DOHH2 (cell line): ENCODE measurements around the gene PC.
A peak's percentile ranks its signal among the peaks of the same experiment; 100 is the strongest.

Experiments
- H3F3A ChIP-seq: fragments of 200-600 bp; sonication (generic), shearing (Covaris generic); 2 replicates; pipeline ENCODE4 v1.6.0; 2016; ENCODE audit warnings: antibody characterized with exemption, mild to moderate bottlenecking; ENCODE audit not compliant: control insufficient read depth, insufficient read depth
- H3K27ac ChIP-seq: fragments of 200-600 bp; sonication (generic); 2 replicates; pipeline ENCODE4 v1.5.1; 2014; ENCODE audit warnings: low read depth, mild to moderate bottlenecking, low read length, moderate library complexity
- H3K27me3 ChIP-seq: fragments of 200-600 bp; sonication (generic); 2 replicates; pipeline ENCODE4 v1.6.1; 2014; ENCODE audit warnings: mild to moderate bottlenecking, low read length, mixed read lengths; ENCODE audit not compliant: control insufficient read depth
- H3K36me3 ChIP-seq: fragments of 200-600 bp; sonication (generic); 2 replicates; pipeline ENCODE4 v1.6.1; 2014; ENCODE audit warnings: mild to moderate bottlenecking, low read length, moderate library complexity, mixed read lengths; ENCODE audit not compliant: control insufficient read depth
- H3K4me1 ChIP-seq: fragments of 200-600 bp; sonication (generic); 2 replicates; pipeline ENCODE4 v1.6.1; 2014; ENCODE audit warnings: mild to moderate bottlenecking, low read length, mixed read lengths; ENCODE audit not compliant: control insufficient read depth
- H3K4me2 ChIP-seq: fragments of 200-600 bp; sonication (generic); 2 replicates; pipeline ENCODE4 v1.6.0; 2014; ENCODE audit warnings: mild to moderate bottlenecking, low read length, moderate library complexity
- H3K4me3 ChIP-seq: fragments of 200-600 bp; sonication (generic); 2 replicates; pipeline ENCODE4 v1.5.1; 2014; ENCODE audit warnings: mild to moderate bottlenecking, low read length, mixed read lengths
- H3K79me2 ChIP-seq: fragments of 200-600 bp; sonication (generic); 2 replicates; pipeline ENCODE4 v1.6.1; 2014; ENCODE audit warnings: mild to moderate bottlenecking, low read length, mixed read lengths; ENCODE audit not compliant: control insufficient read depth
- H3K9me2 ChIP-seq: fragments of 200-600 bp; sonication (generic); replicated peaks from 2 replicates; pipeline ENCODE4 v1.6.1; 2014; ENCODE audit warnings: mild to moderate bottlenecking, low read length, mixed read lengths; ENCODE audit not compliant: control insufficient read depth
- H3K9me3 ChIP-seq: fragments of 200-600 bp; sonication (generic); 2 replicates; pipeline ENCODE4 v1.6.1; 2014; ENCODE audit warnings: antibody characterized with exemption, low read length, mixed read lengths; ENCODE audit not compliant: control insufficient read depth, insufficient read depth
- H4K20me1 ChIP-seq: fragments of 200-600 bp; sonication (generic); 2 replicates; pipeline ENCODE4 v1.6.0; 2014; ENCODE audit warnings: low read depth, mild to moderate bottlenecking, antibody characterized with exemption, low read length, moderate library complexity; ENCODE audit not compliant: control insufficient read depth, insufficient read depth
- CTCF ChIP-seq: fragments of 200-600 bp; sonication (generic); IDR thresholded peaks from one replicate; pipeline ENCODE4 v1.5.1; 2014; ENCODE audit warnings: antibody characterized with exemption, mild to moderate bottlenecking, low read depth, low read length; ENCODE audit not compliant: poor library complexity, severe bottlenecking
- EZH2phosphoT487 ChIP-seq: fragments of 200-600 bp; sonication (generic); IDR thresholded peaks from 2 replicates; pipeline ENCODE4 v1.6.1; 2017; ENCODE audit warnings: borderline replicate concordance, mild to moderate bottlenecking, antibody characterized with exemption, low read length, moderate library complexity, mixed read lengths

The PC gene

GRCh38 chr11:66858186-66858938 is 99.8 kb downstream of the PC start:
- no peak for TF ChIP-seq EZH2phosphoT487
- no peak for TF ChIP-seq CTCF
- no peaks in the 10 kb centered on the region for H3F3A ChIP-seq
- H3K27ac ChIP-seq = no peak overlapping the region
- no peaks in the 10 kb centered on the region for H3K9me3 ChIP-seq
- no peaks in the 10 kb centered on the region for H3K27me3 ChIP-seq
- peaks cover 15% of the 10 kb centered on the region for H3K36me3 ChIP-seq
- peaks cover 14% of the 10 kb centered on the region for H3K4me1 ChIP-seq
- H3K4me3 ChIP-seq = peak overlapping the region; percentile 98
- H3K4me2 ChIP-seq = peak overlapping the region; percentile 67; the same call in 1 of the 2 replicates
- no peaks in the 10 kb centered on the region for H4K20me1 ChIP-seq
- no peaks in the 10 kb centered on the region for H3K9me2 ChIP-seq
- peaks cover 23% of the 10 kb centered on the region for H3K79me2 ChIP-seq

- no peaks in the 10 kb centered on the region for H4K20me1 ChIP-seq
- H3K9me2 ChIP-seq = no peaks in the 10 kb centered on the region
- no peaks in the 10 kb centered on the region for H3K27me3 ChIP-seq
- no peaks in the 10 kb centered on the region for H3F3A ChIP-seq
- no peak overlapping the region for H3K27ac ChIP-seq
- H3K79me2 ChIP-seq = peaks cover 23% of the 10 kb centered on the region
- H3K4me1 ChIP-seq = peaks cover 14% of the 10 kb centered on the region
- TF ChIP-seq CTCF (no peak), EZH2phosphoT487 (no peak)
- peak overlapping the region; percentile 67 for H3K4me2 ChIP-seq
- peaks cover 15% of the 10 kb centered on the region for H3K36me3 ChIP-seq
- H3K9me3 ChIP-seq = no peaks in the 10 kb centered on the region
- peak overlapping the region; percentile 98 for H3K4me3 ChIP-seq
Observed at GRCh38 chr11:66857927-66858185, 100.3 kb downstream of the PC start.

- H3K27ac ChIP-seq = no peak overlapping the region
Observed at GRCh38 chr11:66857234-66857926, 100.8 kb downstream of the PC start.

More at GRCh38 chr11:66857234-66857926, 100.8 kb downstream of the PC start:
- Histone ChIP-seq H3K79me2 (peaks cover 23% of the 10 kb centered on the region), H3K36me3 (peaks cover 15% of the 10 kb centered on the region), H3K9me3 (no peaks in the 10 kb centered on the region), H3K27me3 (no peaks in the 10 kb centered on the region), H3K9me2 (no peaks in the 10 kb centered on the region), H3F3A (no peaks in the 10 kb centered on the region), H3K4me3 (peak overlapping the region; percentile 98), H3K4me1 (peaks cover 15% of the 10 kb centered on the region), H4K20me1 (no peaks in the 10 kb centered on the region), H3K4me2 (peak overlapping the region; percentile 67)
- TF ChIP-seq EZH2phosphoT487 (no peak), CTCF (peak; percentile 9)
